GM19035 (cell line): ENCODE measurements around the gene GDI2.
"Not testable (repeated sequence)": the region's sequence is repeated elsewhere in the genome, so short reads cannot be mapped to it uniquely, and the experiment has no call there.

Source experiments
- ATAC-seq: cut with Tn5 transposase; IDR thresholded peaks from one replicate; pipeline ENCODE4 v1.9.1; 2021; ENCODE audit not compliant: unreplicated experiment

GDI2 gene

DNA sequence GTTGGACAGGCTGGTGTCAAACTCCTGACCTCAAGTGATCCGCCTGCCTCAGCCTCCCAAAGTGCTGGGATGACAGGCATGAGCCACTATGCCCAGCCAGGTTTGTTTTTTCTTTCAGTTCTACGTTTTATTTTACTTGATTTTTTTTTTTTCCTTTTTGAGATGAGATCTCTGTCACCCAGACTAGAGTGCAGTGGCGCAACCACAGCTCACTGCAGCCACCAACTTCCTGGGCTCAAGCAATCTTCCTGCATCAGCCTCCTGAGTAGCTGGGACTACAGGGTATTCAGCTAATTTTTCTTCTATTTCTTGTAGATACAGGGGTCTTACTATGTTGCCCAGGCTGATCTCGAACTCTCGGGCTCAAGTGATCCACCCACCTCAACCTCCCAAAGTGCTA is 24.3 kb downstream of the GDI2 start:
- ATAC-seq: no peak

DNA sequence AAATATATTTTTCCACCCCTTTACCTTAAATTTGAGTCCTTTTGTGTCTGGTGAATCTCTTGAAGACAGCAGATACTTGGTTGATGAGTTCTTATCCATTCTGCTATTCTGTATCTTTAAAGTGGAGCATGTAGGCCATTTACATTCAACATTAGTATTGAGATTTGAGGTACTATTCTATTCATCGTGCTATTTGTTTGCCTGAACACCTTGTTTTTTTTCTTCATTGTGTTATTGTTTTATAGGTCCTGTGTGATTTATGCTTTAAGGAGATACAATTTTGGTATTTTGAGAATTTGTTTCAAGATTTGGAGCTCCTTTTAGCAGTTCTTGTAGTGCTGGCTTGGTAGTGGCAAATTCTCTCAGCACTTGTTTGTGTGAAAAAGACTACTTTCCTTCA is 29.9 kb downstream of the GDI2 start:
- no peak for ATAC-seq

GRCh38 chr10:5782174-5782573 is 31.1 kb downstream of the GDI2 start:
- ATAC-seq: no peak

- no peak for ATAC-seq
Observed at GRCh38 chr10:5779730-5780129, 33.5 kb downstream of the GDI2 start.

GRCh38 chr10:5777758-5778157 is 35.5 kb downstream of the GDI2 start:
- not testable (repeated sequence) for ATAC-seq

DNA sequence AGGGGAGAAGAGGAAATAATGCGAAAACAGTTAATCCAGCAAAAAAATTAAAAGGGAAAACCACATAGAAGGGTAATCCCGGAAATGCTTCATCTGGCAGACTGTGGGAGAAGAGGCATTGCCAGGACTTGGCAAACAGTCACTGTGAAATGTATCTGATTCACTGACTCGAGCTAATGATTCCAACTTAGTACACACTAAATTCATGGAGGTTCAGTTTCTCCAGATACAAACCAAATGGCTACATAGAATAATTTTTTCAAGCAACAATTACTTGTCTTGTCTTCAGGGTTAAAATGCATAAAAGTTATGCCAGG is 36.4 kb downstream of the GDI2 start:
- no peak for ATAC-seq

DNA sequence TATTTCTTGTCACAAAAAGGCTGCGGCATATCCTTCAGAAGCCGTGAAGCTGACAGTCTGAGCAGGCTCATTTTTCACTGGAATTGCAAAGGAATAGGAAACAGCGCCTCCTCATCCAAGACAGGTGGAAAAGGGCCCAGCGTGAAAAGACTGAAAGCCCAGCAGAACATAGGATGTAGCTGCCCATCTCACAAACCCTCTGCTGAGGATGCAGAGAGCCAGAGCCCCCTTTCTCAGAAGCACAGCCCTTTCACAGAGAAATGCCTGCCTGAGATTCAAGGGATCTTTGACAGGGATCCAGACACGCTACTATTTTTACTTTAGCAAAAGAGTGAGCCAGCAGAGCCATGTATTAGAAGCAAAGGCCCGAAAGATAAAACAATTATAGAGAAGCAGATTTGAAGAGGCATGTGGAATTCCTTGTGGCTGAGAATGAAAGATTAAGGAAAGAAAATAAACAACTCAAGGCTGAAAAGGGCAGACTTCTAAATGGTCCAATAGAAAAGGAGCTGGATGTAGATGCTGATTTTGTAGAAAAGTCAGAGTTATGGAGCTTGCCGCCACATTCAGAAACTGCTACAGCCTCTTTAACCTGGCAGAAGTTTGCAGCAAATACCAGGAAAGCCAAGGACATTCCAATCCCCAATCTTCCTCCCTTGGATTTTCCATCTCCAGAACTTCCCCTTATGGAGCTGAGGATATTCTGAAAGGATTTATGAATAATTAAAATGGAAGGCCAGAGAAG is 36.9 kb downstream of the GDI2 start:
- no peak for ATAC-seq

GRCh38 chr10:5775685-5776084 is 37.5 kb downstream of the GDI2 start:
- no peak for ATAC-seq

DNA sequence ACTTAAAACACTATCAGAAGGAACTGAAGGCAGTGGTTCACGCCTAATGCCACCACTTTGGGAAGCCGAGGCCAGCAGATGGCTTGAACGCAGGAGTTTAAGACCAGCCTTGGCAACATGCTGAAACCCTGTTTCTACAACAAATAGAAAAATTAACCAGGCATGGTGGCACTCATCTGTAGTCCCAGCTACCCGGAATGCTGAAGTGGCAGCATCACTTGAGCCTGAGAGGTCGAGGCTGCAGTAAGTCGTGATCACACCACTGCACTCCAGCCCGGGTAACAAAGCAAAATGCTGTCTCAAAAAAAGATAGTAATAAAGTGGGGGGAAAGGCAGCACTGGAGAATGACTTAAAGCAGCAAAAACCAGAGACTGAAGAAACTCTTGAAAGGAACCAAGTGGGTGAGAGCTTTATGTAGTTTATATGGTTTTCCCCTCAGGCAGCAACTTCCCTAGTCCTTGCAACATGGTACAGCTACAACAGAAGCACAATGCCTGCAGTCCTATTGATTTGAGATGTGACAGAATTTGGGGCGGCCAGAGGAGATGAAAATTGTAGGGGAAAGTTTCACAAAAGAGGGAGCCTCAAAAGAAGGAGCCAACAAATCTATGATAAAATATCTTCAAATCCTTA is 38.1 kb downstream of the GDI2 start:
- ATAC-seq: no peak

DNA sequence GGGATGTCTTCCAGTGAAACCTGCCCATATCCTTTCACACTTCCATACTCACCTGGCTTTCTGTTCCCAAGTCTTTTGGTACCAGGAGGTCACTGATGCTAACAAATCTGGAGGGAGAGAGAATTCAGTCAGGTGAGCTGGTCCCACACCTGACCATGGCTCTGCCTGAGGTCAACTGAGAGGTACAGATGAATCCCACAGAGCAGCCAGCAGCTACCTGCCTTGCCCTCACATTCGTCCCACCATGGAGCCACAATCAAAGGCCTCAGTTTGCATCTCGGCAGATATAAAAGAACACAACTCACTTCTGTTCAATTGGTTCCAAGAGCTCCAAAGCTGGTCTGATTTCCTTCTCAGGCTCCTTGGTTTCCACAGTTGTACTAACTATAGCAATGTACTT is 47.0 kb downstream of the GDI2 start:
- ATAC-seq: no peak

DNA sequence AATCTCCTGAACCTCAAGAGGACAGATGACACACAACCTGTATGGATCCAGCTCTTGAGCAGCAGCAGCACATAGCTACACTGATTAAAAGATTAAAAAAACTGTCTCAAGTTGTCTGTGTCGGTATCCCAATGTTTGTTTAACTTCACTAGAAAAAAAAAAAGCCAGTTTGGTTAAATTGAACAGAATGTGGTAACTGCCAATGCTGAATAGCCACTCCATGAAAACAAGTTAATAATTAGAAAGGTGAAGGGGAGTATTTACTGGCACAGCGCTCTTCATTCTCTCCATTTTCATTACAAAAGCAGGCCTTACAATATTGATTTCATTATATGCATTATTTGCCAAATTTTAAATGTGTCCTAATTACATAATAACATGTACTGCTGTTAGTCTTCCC is 47.6 kb downstream of the GDI2 start:
- ATAC-seq: no peak

GRCh38 chr10:5764422-5765297 is 48.6 kb downstream of the GDI2 start:
- no peak for ATAC-seq

GRCh38 chr10:5762531-5762930 is 50.7 kb downstream of the GDI2 start:
- no peak for ATAC-seq

- no peak for ATAC-seq
Observed at GRCh38 chr10:5761220-5761619, 52.0 kb downstream of the GDI2 start.

- ATAC-seq: no peak
Observed at GRCh38 chr10:5760515-5760914, 52.7 kb downstream of the GDI2 start.

GRCh38 chr10:5758927-5759326 is 54.3 kb downstream of the GDI2 start:
- ATAC-seq: no peak

DNA sequence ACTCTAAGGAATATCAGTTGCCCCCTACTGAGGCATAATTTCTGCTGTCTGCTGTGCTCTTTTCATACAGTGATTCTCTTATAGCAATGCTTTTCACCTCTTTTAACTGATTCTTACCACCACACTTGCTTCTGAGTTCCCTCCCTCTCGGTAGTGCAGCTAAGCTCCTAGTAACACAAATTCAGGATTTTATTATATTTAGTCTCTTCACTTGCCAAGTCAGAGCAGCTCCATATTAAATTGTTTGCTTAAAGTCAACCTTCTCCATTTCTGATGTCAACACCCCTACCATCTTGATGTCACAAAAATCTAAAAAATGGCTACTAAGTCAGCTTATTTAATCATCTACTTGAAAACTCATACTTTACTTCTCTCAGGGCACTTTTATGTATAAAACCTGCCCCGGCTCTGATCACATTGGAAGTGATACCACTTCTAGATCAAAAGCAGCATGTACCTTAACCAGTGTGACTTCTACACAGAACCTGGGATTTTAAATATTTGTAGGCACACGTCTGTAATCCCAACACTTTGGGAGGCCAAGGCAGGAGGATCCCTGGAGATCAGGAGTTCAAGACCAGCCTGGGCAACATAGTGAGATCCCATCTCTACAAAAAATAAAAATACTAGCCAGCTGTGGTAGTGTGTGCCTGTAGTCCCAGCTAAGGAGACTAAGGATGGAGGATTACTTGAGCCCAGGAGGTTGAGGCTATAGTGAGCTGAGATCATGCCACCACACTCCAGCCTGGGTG is 55.3 kb downstream of the GDI2 start:
- ATAC-seq: no peak

DNA sequence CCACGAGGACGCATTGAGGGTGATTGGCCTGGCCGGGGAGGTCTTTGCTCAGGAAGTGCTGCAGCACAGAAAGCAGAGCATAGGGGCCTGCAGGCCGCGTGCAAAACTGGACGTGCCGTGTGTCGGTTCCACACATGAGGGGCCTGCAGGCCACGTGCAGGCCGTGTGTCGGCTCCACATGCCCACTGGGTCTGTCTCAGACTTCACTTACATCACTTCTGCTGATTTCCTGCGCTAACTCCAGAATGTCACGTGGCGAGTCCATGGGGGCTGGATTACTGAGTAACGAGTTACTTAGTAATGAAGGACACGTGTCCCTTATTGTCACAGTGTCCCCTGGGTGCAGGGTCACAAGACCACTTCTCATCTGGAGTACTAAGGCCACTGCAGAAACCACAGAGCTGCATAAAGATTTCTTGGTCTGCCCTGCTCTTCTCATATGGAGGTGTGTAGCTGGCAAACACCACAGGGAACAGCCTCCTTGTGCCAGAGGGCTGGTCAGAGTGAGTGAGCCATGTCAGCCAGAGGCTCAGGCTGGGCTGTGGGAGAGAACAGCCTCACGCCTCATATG is 60.8 kb downstream of the GDI2 start:
- ATAC-seq: no peak

DNA sequence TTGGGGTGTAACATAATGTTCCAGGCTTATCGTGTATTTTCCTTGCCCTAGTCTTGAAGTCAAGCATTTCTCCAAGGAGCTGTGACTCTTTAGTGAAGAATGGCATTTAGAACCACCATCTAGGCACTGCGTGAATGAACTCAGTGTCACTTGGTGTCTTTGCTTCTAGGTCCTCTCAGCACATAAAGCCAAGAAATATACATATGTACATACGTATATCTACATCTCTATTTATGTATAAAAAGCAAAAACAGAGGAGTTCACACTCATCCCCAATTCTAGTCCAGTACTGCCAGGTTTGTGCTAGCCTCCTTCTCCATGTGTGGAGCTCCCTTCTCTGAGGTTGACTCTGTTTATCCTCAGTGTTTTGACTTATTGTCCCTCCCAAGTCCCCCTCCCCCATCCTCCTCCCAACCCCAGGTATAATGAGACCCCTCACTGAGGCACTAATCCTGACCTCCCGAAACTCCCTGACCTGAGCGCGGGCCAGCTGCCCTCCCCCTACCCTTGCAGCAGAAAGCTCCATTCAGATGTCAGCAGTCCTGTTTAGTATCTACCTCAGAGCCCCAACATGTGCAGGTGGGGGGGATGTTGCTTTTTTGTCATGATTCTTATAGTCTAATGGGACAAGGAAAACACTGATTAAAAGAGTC is 61.5 kb downstream of the GDI2 start:
- no peak for ATAC-seq

- no peak for ATAC-seq
Observed at GRCh38 chr10:5748394-5748803, 64.8 kb downstream of the GDI2 start.
